NCI-H128 (cell line): ENCODE data around the gene NDUFAB1.
"Not testable (repeated sequence)": the region's sequence is repeated elsewhere in the genome, so short reads cannot be mapped to it uniquely, and the experiment has no call there.

Experiments used
- DNase-seq: peaks from one replicate; lab custom pipeline; 2025; ENCODE audit not compliant: unreplicated experiment; lab: John Stamatoyannopoulos, UW

Gene NDUFAB1

DNA sequence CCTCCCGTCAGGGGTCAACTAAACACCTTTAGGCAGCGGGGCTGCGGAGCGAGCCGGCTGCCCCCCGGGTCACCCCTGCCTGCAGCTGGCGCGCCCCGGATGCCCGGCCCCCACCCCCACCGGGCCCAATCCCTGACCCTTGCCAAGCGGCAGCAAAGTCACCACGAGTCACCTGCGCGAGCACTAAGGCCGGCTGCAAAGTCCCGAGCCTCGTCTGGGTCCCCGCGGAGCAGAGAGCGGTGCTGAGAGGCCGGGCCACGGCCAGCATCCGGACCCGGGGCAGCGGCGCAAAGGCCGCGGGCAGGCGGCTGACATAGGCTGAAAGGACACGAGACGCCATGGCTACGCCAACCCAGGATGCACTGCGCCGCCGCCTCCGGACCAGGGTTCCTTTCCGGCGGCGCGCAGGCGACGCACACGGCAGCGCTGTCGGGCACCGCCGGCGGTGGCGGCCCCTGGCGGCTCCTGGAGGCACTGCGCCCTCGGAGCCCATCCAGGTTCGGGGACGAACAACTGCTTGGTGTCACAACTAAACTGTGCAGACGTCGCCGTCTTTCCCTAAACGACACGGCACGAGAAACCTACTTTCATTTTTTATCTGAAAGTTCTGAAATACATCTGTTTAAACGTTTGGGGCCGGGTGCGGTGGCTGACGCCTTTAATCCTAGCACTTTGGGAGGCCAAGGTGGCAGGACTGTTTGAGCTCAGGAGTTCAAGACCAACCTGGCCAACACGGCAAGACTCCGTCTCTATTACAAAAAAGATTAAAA, at the start of gene NDUFAB1:
Gene NDUFAB1, minus strand, starts transcription at position 366 of the 770 bp plus-strand sequence. Its CDS starts 26 bp downstream, at position 340.
- peak; percentile 32 for DNase-seq

DNA sequence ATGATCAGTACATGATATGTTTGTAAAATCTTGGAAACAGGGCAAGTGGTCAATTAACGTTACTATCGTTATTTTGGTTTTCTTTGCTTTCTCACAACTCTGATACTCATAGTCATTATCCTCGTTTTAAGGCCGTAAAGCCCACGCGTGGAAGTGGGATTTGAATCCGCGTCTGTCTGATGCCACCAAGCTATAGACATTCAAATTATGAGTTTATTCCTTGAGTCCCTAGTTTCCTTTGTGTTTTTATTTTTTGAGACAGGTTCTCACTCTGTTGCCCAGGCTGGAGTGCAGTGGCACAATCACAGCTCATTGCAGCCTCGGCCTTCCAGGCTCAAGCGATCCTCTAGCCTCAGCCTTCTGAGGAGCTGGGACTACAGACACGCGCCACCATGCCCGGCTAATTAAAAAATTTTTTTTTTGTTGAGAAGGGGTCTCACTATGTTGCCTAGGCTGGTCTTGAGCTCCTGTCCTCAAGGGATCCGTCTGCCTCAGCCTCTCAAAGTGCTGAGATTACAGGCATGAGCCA, 46.2 kb upstream of the NDUFAB1 start:
- no peak for DNase-seq

DNA sequence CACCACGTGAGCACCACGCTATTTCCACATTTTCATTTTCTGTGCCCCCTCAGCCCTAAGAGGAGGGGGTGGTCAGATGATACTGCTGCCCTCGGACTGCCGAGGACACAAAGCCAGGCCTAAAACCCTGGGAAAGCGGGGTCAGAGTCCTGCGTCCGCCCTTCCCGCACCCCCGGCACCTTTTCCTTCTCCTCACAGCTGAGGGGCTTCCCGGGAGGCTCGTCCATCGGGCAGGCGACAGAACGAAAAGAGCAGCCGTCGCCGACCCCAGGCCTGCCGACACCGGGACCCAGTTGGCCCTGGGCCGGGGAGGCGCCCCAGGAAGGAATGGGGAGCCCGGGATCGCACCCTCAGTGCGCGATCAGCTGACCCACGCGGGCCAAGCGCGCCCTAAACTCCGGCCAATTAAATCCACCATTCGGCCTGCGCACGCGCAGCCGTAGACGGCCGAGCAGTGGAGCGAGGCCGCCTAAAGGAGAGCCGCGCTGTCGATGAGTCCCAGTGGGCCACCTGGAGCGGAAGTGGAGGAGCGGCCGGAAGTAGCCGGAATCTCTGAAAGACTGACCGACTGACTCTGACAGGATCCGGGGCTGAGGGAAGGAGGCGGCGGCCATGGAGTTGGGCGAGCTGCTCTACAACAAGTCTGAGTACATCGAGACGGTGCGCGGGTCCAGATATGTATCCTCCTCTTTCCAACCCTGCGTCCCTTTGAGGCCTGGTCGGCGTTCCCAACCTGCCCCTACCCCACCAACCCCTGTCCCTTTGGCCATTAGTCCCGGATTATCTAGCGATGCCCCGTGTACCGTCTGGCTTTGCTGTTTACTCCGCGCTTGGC, 45.0 kb upstream of the NDUFAB1 start, which contains the start of the genes DCTN5 and PALB2:
Gene DCTN5, plus strand, starts transcription at position 536 of the 835 bp plus-strand sequence. Its CDS starts 77 bp downstream, at position 613.
Gene PALB2, minus strand, starts transcription at position 380 of the 835 bp plus-strand sequence. Its CDS starts 153 bp downstream, at position 227.
- peak; percentile 74 for DNase-seq

DNA sequence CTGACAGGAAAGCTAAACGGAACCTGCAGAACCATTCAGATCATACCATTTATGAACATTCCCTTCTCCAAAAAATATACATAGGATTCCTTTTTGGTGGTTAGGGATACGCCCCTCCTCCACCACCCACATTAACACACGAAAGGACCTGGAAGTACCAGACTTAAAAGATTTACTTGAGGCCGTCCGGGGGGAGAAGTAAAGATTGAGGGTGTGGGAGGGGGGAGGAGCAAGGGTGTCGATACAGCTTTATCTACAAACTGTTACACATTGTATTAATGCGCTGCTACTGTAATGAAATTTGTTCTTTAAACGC, 44.5 kb upstream of the NDUFAB1 start:
- no peak for DNase-seq

DNA sequence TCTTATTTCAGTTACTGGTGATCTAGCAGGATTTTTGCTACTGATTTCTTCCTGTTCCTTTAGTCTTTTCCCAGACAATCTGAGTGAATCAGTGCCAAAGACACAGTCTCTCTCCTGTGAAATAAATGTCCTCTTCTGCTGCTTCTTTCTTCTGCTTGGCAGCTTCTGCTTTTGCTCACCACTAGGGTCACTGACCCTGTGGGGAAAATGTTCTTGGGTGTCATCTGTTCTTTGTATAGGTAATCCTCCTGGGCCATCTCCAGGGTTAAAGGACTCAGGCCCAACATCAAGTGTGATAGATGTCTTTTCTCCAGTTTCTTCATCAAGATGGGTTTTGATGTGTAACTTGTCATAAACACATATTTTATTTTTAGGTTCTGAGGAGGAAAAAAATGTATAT, 39.8 kb upstream of the NDUFAB1 start:
- no peak for DNase-seq

DNA sequence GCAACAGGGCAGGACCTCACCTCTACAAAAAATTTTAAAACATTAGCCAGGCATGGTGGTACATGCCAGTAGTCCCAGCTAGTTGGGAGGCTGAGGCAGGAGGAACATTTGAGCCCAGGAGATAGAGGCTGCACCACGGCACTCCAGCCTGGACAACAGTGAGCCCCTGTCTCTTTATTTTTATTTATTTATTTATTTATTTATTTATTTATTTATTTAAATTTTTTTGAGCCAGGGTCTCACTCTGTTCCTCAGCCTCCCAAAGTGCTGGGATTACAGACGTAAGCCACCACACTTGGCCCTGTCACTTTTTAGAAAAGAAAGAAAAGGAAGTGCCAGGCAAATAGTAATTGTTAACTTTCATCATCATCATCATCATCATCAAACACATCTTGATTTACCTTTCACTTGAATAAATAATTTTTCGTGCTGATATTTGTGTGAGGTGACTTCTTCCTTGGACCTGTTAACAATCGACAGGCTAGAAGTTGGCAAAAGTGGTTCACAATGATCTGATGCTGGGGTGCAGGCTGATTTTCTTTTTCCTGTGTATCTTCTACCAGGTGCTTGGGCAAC, 38.4 kb upstream of the NDUFAB1 start:
- no peak for DNase-seq

DNA sequence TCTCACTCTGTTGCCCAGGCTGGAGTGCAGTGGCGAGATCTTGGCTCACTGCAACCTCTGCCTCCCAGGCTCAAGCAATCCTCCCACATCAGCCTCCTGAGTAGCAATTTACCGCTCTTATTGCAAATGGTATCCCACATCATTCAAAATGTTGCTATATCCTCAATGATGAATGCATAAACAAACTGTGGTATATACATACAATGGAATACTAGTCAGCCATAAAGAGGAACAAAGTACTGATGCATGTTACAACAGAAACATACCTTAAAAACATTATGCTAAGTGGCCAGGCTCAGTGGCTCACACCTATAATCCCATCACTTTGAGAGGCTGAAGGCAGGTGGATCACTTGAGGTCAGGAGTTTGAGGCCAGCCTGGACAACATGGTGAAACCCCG, 35.8 kb upstream of the NDUFAB1 start:
- not testable (repeated sequence) for DNase-seq

DNA sequence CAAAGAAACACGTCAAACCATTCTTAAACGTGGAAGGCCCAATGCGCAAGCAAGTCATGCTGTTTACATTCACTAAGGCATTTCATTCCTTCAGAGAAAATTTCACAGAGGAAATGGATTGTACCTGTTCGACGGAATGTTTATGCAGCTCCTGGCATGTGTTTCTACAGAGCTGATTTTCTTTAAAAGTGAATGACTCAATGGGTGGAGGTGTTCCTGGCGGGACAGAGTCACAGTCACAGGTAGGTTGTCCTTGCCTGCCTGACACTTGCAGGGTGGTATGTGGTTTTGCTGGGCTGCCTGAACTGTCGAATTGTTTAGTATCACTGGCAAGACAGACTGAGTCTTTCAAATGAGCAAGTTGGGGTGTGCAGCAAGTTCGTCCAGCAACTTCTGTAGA, 33.4 kb upstream of the NDUFAB1 start:
- no peak for DNase-seq

DNA sequence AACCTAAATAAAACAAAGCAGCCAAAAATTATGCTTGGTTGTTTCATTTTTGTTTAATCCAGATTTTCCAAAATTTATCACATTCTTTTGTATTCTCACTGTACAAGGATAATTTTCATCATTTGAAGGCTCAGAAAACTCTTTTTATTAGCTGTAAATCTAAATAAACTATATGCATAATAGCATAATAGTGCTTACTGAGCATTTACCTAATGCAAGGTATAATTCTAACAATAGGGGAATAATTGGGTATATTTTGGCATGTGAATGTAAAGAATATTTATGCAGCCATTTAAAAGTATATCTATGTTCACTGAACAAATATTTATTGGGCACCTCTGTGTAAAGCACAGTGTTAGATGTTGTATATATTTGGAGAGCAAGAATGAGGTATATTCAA, 28.0 kb upstream of the NDUFAB1 start:
- no peak for DNase-seq

DNA sequence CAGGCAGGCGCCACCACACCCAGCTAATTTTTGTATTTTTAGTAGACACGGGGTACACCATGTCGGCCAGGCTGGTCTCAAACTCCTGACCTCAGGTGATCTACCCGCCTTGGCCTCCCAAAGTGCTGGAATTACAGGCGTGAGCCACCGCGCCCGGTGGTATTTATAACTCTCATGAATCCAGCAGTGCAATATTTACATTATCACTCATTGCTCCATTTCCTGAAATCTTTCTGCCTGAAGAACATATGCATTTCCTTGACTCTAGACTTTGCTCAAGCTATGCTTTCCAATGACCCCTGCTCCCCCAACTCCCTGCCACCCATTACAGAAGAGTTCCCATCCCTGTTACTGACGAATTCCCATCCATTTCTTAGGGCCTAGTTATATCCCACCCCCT, 19.7 kb upstream of the NDUFAB1 start:
- no peak for DNase-seq

DNA sequence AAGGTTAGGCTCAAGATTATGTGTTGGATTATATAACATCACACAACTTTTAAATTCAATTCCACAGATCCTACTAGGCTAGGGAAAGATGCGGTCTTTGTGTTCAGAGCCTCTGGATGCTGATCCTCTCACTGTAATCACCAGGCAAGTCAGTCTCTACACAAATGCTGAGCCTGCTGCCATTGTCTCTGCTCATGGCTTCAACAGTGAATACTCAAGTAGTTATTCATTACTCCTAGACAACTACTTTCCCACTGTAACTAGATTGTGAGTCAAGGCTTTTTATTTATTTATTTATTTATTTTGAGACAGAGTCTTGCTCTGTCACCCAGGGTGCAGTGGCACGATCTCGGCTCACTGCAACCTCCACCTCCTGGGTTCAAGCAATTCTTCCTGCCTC, 15.8 kb upstream of the NDUFAB1 start:
- DNase-seq = no peak

DNA sequence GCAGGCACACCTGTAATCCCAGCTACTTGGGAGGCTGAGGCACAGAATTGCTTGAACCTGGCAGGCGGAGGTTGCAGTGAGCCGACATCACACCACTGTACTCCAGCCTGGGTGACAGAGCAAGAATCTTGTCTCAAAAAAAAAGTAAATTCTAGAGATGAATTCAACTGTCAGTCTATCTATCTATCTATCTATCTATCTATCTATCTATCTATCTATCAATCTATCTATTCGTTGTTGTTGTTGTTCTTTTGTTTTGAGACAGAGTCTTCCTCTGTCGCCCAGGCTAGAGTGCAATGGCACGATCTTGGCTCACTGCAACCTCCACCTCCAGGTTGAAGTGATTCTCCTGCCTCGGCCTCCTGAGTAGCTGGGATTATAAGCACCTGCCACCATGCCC, 14.8 kb upstream of the NDUFAB1 start:
- DNase-seq = not testable (repeated sequence)

DNA sequence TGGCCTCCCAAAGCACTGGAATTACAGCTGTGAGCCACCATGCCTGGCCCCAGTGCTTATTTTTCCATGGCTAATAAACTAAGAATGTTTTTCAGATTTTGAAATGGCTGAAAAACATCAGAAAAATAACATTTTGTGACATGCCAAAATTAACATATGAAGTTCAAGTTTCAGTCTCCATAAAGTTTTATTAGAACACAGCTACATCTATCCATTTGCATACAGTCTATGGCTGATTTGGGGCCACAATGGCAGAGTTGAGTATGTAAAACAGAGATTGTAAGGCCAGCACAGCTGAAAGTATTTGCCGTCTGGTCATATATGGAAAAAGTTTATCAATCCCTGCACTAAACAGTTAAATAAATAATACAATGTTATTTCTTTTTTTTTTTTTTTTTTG, 13.8 kb upstream of the NDUFAB1 start:
- DNase-seq = no peak

DNA sequence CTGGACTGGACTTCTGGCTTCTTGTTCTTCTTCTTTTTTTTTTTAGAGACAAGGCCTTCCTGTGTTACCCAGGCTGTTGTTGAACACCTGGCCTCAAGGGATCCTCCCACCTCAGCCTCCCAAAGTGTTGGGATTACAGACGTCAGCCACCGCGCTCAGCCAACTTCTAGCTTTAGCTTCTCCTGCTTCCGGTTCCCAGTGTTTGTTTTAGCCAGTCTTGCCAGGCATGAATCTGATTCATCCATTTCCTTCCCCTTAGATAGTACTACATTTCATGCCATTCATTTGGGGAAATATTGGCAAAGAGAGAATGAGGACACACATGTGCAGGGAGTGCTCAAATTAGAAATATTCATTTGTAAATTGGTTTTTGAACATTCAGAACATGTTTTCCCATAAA, 12.1 kb upstream of the NDUFAB1 start:
- DNase-seq = no peak

DNA sequence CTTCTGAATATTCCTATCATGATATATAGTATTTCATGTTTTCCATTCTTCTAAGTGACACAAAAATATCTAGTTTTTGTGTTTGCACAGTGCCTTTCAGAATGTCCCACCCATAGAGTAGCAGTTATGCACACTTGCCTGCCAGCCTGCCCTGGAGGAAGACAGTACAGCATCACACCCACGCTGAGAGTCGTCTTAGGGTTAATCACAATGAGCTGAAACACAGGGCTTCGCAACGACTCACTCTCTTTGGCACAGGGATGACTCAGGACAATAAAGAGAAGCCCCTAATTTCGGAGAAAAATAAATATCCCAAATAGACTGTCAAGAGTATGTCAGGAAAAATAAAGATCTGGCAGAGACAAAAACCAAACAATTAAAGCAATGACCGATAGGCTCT, 11.6 kb upstream of the NDUFAB1 start:
- DNase-seq = no peak

DNA sequence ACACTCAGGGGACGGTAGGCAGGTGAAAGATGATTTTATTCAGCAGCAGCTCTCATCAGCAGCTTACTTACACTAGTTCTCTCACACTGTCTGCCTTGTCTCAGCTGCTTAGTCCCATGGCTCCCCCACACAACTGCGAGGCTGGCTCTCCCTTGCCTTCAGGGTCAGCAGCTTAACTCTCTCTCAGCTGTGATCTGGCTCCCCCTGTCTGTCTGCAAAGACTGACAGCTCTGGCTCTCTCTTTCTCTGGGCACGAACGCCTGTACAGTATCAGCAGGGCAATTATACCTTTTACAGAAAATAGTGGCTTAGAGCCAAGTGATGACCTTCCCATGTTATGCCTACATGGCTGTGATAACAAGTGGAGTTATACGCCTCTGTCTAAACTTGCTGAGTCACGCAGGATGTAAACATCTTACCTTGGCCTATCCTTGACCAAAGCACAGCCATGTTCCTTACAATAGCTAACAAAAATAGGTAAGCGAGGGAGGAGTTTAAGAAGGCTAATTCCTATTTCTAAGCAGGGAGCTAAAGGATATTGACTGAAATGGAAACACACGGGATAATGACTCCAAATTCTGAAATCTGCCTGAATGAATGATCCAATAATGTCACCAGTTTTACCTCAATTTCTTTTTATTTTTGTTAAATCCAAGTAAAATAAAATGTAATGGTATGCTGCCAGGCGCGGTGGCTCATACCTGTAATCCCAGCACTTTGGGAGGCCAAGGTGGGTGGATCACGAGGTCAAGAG, 1.1 kb upstream of the NDUFAB1 start:
- DNase-seq = no peak

DNA sequence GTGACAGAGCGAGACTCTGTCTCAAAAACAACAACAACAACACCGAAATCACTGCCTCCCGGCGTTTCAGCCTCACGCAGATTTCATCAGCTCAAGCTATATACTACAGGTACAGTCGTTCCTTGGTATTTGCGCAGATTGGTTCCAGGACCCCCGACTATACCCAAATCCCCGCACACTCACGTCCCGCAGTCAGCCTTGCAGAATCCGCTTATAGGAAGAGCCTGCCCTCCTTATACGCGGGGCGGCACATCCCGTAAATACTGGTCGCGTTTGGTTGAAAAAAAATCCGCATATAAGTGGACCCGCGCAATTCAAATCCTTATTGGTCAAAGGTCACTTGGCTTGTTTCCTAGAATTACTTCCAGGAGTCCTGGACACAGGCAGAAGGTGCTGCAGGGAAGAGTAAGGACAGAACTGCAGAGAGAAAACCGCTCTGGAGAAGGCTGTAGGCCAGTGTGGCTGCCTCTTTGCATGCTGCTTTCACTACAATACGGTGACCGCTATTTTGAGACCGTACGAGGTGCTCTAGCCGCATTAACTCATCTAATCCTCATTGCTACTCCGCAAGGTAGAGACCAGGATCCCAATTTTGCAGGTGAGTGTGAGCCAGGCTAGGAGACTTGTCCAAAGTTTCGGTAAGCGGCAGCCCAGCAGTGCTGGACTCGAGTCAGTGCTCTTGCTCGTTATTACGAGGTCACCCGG, 718 bp downstream of the NDUFAB1 start:
- no peak for DNase-seq

DNA sequence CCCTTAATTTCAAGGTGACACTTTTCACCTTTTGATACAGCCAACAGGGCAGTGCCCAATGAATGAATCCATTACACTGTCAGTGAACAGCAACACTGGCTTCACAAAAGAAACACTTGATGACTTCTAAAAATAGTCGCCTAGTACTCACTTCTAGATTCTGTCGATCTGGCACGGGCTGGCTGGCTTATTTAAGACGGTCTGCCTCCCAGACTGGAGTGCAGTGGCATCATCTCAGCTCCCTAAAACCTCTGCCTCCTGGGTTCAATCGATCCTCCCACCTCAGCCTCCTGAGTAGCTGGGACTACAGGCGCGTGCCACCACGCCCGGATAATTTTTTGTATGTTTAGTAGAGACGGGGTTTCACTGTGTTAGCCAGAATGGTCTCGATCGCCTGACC, 1.9 kb downstream of the NDUFAB1 start:
- DNase-seq = no peak

DNA sequence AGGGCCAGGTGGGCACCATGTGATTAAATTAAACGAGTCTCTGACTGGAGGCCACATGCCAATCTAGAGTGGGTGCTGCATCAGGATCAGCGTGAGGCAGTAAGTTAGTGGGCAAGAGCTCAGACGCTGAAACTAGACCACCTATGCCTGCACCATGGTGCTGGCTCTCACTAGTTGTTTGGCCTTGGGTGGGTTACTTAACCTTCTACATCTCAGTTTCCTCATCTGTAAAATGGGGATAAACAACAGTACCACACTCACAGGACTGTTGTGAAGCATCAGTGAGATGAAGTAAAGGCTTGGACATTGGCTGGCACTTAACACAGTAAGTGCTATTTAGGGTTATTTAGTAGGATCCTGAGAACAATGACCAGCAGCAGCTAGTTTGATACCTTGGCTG, 5.9 kb downstream of the NDUFAB1 start:
- DNase-seq = no peak

DNA sequence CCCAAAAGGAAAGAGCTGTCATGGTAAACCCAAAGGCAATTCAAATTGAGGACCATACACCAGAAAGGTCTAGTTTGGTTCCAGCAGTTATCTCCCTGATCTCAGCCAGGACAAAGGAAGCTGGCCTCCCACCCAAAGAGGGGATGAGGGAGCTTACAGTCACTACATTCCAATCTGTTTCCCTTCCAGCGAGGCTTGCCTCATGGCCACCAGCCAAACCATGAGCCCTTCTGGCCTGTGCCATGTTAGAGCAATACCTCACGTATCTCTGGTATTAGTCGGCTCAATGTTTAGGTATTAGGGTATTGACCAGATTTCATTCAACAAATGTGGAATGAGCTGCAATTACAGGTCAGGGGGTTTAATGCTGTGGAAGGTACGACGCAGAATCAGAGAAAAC, 8.4 kb downstream of the NDUFAB1 start:
- DNase-seq = no peak
